ENCODE results near the gene MYRF. TPM values are rescaled to one million over a fixed set of nuclear protein-coding genes. Genes with fewer than 3 reads are reported as not detected.
A peak's percentile ranks its signal among the peaks of the same experiment; 100 is the strongest.

Gene MYRF
- total and polyA plus RNA-seq, 9 of the 15 experiments (the other 6 are each of a cell fraction or from before 2014, with no cell fraction given), result 2.3 to 25.8 (median 7.1) TPM

- TF ChIP-seq RAD51 (IDR thresholded peaks at IDR 0.05; ENCODE audit: borderline replicate concordance, low read depth) (no peak), E2F5 (CRISPR knock-in tag; IDR thresholded peaks at IDR 0.05) (no peak), ARID3B (CRISPR knock-in tag; IDR thresholded peaks at IDR 0.05; ENCODE audit: borderline replicate concordance) (no peak), KAT7 (CRISPR knock-in tag; IDR thresholded peaks at IDR 0.05; ENCODE audit: borderline replicate concordance) (no peak; the same call in none of the 2 replicates), CXXC5 (CRISPR knock-in tag; IDR thresholded peaks at IDR 0.05) (no peak), NELFE (IDR thresholded peaks at IDR 0.05; ENCODE audit: insufficient read depth, insufficient read length) (no peak), HNRNPH1 (optimal IDR thresholded peaks at IDR 0.05; ENCODE audit: low read depth, low read length) (no peak), ZNF274 (IDR thresholded peaks at IDR 0.05; ENCODE audit: borderline replicate concordance, low read depth, low read length) (no peak), ZNF518B (CRISPR knock-in tag; IDR thresholded peaks at IDR 0.05) (no peak), CREBBP (IDR thresholded peaks at IDR 0.05; ENCODE audit: low read depth, low read length) (no peak), DACH1 (IDR thresholded peaks at IDR 0.05; ENCODE audit: partially characterized antibody) (no peak), TSHZ1 (CRISPR knock-in tag; IDR thresholded peaks at IDR 0.05) (no peak), POLR3A (IDR thresholded peaks at IDR 0.05; ENCODE audit: borderline replicate concordance, extremely low read depth, insufficient read depth, insufficient read length) (no peak), PML (IDR thresholded peaks at IDR 0.05; ENCODE audit: low read length) (no peak), ZNF212 (CRISPR knock-in tag; IDR thresholded peaks at IDR 0.05) (no peak), ADNP (tag; IDR thresholded peaks at IDR 0.05) (no peak), POLR2A (conservative IDR thresholded peaks at IDR 0.05) (peak; percentile 68)
Measured at GRCh38 chr11:61815790-61816735, 63.6 kb downstream of the MYRF start (continued).

Measured in K562 (cell line).